LNCAP (cell line): ENCODE data around the gene KLHL36.

ENCODE experiments used
- TF ChIP-seq, protein P1 (sequence below): fragments of 450-650 bp; IDR thresholded peaks from 2 replicates; pipeline ENCODE4 v1.5.1; 2017; ENCODE audit warnings: mild to moderate bottlenecking

Gene KLHL36

DNA sequence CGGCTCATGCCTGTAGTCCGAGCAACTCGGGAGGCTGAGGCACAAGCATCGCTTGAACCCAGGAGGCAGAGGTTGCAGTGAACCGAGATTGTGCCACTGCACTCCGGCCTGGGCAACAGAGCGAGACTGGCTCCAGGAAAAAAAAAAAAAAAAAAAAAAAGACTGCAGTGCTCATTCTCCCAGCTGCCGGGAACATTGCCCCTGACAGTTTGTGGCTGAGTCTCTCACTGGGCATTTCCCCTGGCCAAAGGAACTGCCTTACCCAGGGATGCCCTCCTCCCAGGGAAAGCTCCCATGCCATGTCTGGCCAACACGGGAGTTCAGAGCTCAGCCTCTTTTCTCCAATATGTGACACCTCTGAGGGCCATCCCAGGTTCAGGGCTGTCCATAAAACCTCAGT, 30.2 kb downstream of the KLHL36 start:
- TF ChIP-seq, protein P1, sequence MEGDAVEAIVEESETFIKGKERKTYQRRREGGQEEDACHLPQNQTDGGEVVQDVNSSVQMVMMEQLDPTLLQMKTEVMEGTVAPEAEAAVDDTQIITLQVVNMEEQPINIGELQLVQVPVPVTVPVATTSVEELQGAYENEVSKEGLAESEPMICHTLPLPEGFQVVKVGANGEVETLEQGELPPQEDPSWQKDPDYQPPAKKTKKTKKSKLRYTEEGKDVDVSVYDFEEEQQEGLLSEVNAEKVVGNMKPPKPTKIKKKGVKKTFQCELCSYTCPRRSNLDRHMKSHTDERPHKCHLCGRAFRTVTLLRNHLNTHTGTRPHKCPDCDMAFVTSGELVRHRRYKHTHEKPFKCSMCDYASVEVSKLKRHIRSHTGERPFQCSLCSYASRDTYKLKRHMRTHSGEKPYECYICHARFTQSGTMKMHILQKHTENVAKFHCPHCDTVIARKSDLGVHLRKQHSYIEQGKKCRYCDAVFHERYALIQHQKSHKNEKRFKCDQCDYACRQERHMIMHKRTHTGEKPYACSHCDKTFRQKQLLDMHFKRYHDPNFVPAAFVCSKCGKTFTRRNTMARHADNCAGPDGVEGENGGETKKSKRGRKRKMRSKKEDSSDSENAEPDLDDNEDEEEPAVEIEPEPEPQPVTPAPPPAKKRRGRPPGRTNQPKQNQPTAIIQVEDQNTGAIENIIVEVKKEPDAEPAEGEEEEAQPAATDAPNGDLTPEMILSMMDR, result no peak

DNA sequence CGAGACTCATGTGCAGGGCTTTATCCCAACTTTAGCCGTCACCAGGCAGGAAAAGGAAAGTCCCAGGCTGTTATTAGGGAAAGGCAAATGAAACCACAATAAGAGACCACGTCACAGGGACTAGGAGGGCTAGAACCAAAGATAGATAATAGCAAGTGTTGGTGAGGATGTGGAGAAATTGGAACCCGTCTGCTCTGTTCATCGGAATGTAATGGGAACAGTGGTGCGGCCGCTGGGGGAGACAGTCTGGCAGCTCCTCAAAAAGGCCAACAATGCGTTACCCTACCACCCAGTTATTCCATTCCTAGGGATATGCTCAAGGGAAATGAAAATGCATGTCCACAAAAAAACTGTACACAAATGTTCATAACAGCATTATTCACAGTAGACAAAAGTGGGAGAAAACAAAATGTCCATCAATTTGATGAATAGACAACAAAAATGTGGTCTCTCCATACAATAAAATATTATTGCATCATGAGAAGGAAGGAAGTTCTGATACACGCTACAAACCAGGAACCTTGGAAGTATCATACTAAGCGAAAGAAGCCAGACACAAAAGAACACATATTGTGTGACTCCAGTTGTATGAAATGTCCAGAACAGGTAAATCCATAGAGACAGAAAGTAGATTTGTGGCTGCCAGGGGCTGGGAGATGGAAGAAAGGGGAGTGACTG, 32.0 kb downstream of the KLHL36 start:
- TF ChIP-seq, protein P1, result no peak

DNA sequence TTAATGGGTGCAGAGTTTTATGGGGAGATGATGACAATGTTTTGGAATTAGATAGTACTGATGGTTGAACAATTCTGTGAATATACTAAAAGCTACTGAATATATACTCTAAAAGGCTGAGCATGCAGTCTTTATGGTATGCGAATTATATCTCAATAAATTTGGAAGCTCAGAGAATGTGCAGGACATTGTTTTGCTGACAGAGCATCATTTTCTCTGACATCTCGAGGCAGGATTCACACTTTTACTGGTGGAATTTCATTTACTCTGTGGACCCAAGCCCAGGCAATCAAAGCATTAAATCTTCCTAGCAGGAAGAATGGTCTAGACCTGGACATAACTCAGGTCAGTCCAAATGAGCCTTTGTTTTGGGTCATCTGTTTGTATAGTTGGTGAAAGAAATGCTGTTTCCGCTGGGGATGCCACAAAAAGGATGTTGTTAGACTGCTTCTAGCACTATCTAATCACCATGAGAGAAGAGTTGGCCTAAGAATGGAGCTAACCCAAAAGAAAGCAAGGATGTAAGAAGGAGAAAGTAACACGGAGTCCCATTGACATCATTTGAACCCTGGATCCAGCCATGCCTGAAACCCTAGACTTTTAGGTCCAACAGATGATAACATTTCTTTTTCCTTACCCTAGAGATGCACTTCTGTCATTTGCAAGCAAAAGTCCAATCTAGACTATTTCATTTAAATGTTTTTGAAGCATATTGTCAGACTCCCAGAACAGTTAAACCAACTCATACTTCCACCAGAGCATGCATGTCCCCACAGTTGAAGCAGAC, 32.7 kb downstream of the KLHL36 start:
- TF ChIP-seq, protein P1, result no peak

- TF ChIP-seq, protein P1, result no peak
Observed at GRCh38 chr16:84683691-84684591, 35.6 kb downstream of the KLHL36 start.

DNA sequence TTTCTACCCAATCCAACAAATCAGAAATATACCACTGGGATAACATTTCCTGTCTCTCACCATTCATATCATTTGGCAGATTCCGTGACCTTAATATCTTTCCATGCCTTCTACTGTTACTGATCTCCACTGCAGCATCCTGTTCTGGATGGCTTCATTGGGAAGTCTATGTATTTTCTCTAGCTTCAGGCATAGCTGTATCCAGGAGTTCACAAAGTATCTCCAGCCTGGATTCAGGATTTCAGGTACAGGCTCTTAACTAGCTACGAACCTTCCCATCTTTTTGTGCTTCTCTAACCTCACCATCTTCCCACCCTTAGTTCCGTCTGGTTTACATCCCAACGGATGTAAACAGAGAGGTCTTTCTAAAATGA, 36.3 kb downstream of the KLHL36 start:
- TF ChIP-seq, protein P1, result no peak

- TF ChIP-seq, protein P1, result no peak
Observed at GRCh38 chr16:84685210-84685609, 36.9 kb downstream of the KLHL36 start.

GRCh38 chr16:84686707-84687298, 38.5 kb downstream of the KLHL36 start:
- TF ChIP-seq, protein P1, result no peak
